LNCAP (cell line): ENCODE results near the gene TRO.
A peak's percentile ranks its signal among the peaks of the same experiment; 100 is the strongest.

Experiments
- CTCF ChIP-seq: fragments of 450-650 bp; IDR thresholded peaks from 2 replicates; pipeline ENCODE4 v1.5.1; 2017; ENCODE audit warnings: mild to moderate bottlenecking

TRO gene

GRCh38 chrX:54920610-54921426 is at the start of gene TRO:
TSS of gene TRO (plus strand) at chrX:54920824. CDS start at chrX:54922247, 1,423 bp downstream.
- no peak for TF ChIP-seq CTCF

GRCh38 chrX:54885740-54886139 is 34.9 kb upstream of the TRO start:
- TF ChIP-seq CTCF, result no peak

GRCh38 chrX:54891573-54891972 is 29.1 kb upstream of the TRO start:
- TF ChIP-seq CTCF, result peak; percentile 46; the same call in 1 of the 2 replicates

GRCh38 chrX:54894159-54894558 is 26.5 kb upstream of the TRO start:
- TF ChIP-seq CTCF, result no peak

- TF ChIP-seq CTCF, result no peak
These were observed 10.7 kb upstream of the TRO start for GRCh38 chrX:54909941-54910340.

GRCh38 chrX:54921427-54922021 is 900 bp downstream of the TRO start:
- no peak for TF ChIP-seq CTCF

- TF ChIP-seq CTCF, result no peak
These were observed 1.9 kb downstream of the TRO start for GRCh38 chrX:54922547-54922946.
